HAP-1 (cell line): ENCODE measurements around the gene HTR1A.
A peak's percentile ranks its signal among the peaks of the same experiment; 100 is the strongest.

Source experiments
- DNase-seq, 2 experiments: peaks; one replicate each; pipeline ENCODE4 v3.0.0-alpha.2; 2016 to 2020; ENCODE audit warnings: low spot score in 2 of 2
- H3K27me3 ChIP-seq: fragments of 250-450 bp; sonication (Bioruptor Pico); 2 replicates; pipeline ENCODE4 v1.5.1; 2020; ENCODE audit warnings: low read depth, mild to moderate bottlenecking, moderate library complexity
- H3K36me3 ChIP-seq: fragments of 250-450 bp; sonication (Bioruptor Pico); replicated peaks from 2 replicates; pipeline ENCODE4 v1.5.1; 2020; ENCODE audit warnings: mild to moderate bottlenecking
- H3K4me1 ChIP-seq: fragments of 250-450 bp; sonication (Bioruptor Pico); 2 replicates; pipeline ENCODE4 v1.5.1; 2020; ENCODE audit warnings: mild to moderate bottlenecking
- H3K4me3 ChIP-seq: fragments of 250-450 bp; sonication (Bioruptor Pico); 2 replicates; pipeline ENCODE4 v1.5.1; 2020; ENCODE audit warnings: mild to moderate bottlenecking, moderate library complexity
- H3K9me3 ChIP-seq: fragments of 250-450 bp; sonication (Bioruptor Pico); 2 replicates; pipeline ENCODE4 v1.5.1; 2020; ENCODE audit warnings: mild to moderate bottlenecking, moderate library complexity
- in situ Hi-C: fragments of 300-500 bp; cut with MboI; formaldehyde crosslinking; loops from 3 replicates; pipeline ENCODE4 v1.14.3; 2020; ENCODE audit warnings: low sequenced_read_pairs, inconsistent platforms, mixed read lengths

The HTR1A gene

GRCh38 chr5:63962279-63962678 is at the start of gene HTR1A:
Gene HTR1A (minus strand): TSS chr5:63962445. CDS start chr5:63961719, 726 bp downstream.
- no peak within 1 kb of the TSS for H3K4me3 ChIP-seq
- DNase-seq, result no peak
- H3K9me3 ChIP-seq, result no peaks in the 10 kb centered on the region
- H3K4me1 ChIP-seq, result no peaks in the 10 kb centered on the region
- no peaks in the 10 kb centered on the region for H3K27me3 ChIP-seq
- H3K36me3 ChIP-seq, result no peaks in the 10 kb centered on the region
- in situ Hi-C loops, result no loop called here

GRCh38 chr5:64003966-64004365 is 41.7 kb upstream of the HTR1A start:
- Histone ChIP-seq H3K27me3 (no peaks in the 10 kb centered on the region), H3K36me3 (no peaks in the 10 kb centered on the region), H3K9me3 (no peaks in the 10 kb centered on the region), H3K4me3 (no peak overlapping the region), H3K4me1 (no peaks in the 10 kb centered on the region)
- in situ Hi-C loops, result no loop called here
- no peak for DNase-seq

GRCh38 chr5:64000096-64000495 is 37.9 kb upstream of the HTR1A start:
- Histone ChIP-seq H3K36me3 (no peaks in the 10 kb centered on the region), H3K4me1 (no peaks in the 10 kb centered on the region), H3K9me3 (no peaks in the 10 kb centered on the region), H3K4me3 (no peak overlapping the region), H3K27me3 (no peaks in the 10 kb centered on the region)
- in situ Hi-C loops, result no loop called here
- DNase-seq, result no peak

- H3K36me3 ChIP-seq, result no peaks in the 10 kb centered on the region
- no peak for DNase-seq
- H3K4me3 ChIP-seq, result no peak overlapping the region
- in situ Hi-C loops, result no loop called here
- H3K27me3 ChIP-seq, result no peaks in the 10 kb centered on the region
- H3K4me1 ChIP-seq, result no peaks in the 10 kb centered on the region
- no peaks in the 10 kb centered on the region for H3K9me3 ChIP-seq
Measured at GRCh38 chr5:63987053-63987452, 24.8 kb upstream of the HTR1A start.

GRCh38 chr5:63981864-63982263 is 19.6 kb upstream of the HTR1A start:
- Histone ChIP-seq H3K4me3 (no peak overlapping the region), H3K9me3 (no peaks in the 10 kb centered on the region), H3K4me1 (no peaks in the 10 kb centered on the region), H3K36me3 (no peaks in the 10 kb centered on the region), H3K27me3 (no peaks in the 10 kb centered on the region)
- in situ Hi-C loops, result no loop called here
- DNase-seq, result no peak

- DNase-seq, result no peak
- in situ Hi-C loops, result no loop called here
Measured at GRCh38 chr5:63963926-63964325, 1.7 kb upstream of the HTR1A start.

GRCh38 chr5:63963080-63963735 is 963 bp upstream of the HTR1A start:
- Histone ChIP-seq H3K27me3 (no peaks in the 10 kb centered on the region), H3K9me3 (no peaks in the 10 kb centered on the region), H3K4me1 (no peaks in the 10 kb centered on the region), H3K4me3 (no peak overlapping the region), H3K36me3 (no peaks in the 10 kb centered on the region)
- in situ Hi-C loops, result no loop called here
- peak; percentile 62 to 66 for DNase-seq

More at GRCh38 chr5:63963926-63964325, 1.7 kb upstream of the HTR1A start:
- Histone ChIP-seq H3K9me3 (no peaks in the 10 kb centered on the region), H3K36me3 (no peaks in the 10 kb centered on the region), H3K4me1 (no peaks in the 10 kb centered on the region), H3K4me3 (no peak overlapping the region), H3K27me3 (no peaks in the 10 kb centered on the region)

- no peaks in the 10 kb centered on the region for H3K9me3 ChIP-seq
- in situ Hi-C loops, result no loop called here
- no peak for DNase-seq
- no peak overlapping the region for H3K4me3 ChIP-seq
- H3K36me3 ChIP-seq, result no peaks in the 10 kb centered on the region
- H3K27me3 ChIP-seq, result no peaks in the 10 kb centered on the region
- no peaks in the 10 kb centered on the region for H3K4me1 ChIP-seq
Measured at GRCh38 chr5:63961598-63962161, 565 bp downstream of the HTR1A start.

- no peaks in the 10 kb centered on the region for H3K36me3 ChIP-seq
- H3K9me3 ChIP-seq, result no peaks in the 10 kb centered on the region
- H3K4me3 ChIP-seq, result no peak overlapping the region
- in situ Hi-C loops, result no loop called here
- no peaks in the 10 kb centered on the region for H3K4me1 ChIP-seq
- no peaks in the 10 kb centered on the region for H3K27me3 ChIP-seq
- DNase-seq, result no peak
Measured at GRCh38 chr5:63961125-63961597, 1.1 kb downstream of the HTR1A start.

GRCh38 chr5:63960646-63961045 is 1.6 kb downstream of the HTR1A start:
- Histone ChIP-seq H3K4me1 (no peaks in the 10 kb centered on the region), H3K4me3 (no peak overlapping the region), H3K36me3 (no peaks in the 10 kb centered on the region), H3K9me3 (no peaks in the 10 kb centered on the region), H3K27me3 (no peaks in the 10 kb centered on the region)
- in situ Hi-C loops, result no loop called here
- DNase-seq, result no peak

GRCh38 chr5:63959177-63959982 is 2.9 kb downstream of the HTR1A start:
- no peak for DNase-seq
- H3K9me3 ChIP-seq, result no peaks in the 10 kb centered on the region
- no peak overlapping the region for H3K4me3 ChIP-seq
- in situ Hi-C loops, result no loop called here
- H3K4me1 ChIP-seq, result no peaks in the 10 kb centered on the region
- no peaks in the 10 kb centered on the region for H3K36me3 ChIP-seq
- H3K27me3 ChIP-seq, result no peaks in the 10 kb centered on the region

GRCh38 chr5:63958654-63959053 is 3.6 kb downstream of the HTR1A start:
- H3K9me3 ChIP-seq, result no peaks in the 10 kb centered on the region
- in situ Hi-C loops, result no loop called here
- H3K36me3 ChIP-seq, result no peaks in the 10 kb centered on the region
- no peaks in the 10 kb centered on the region for H3K27me3 ChIP-seq
- H3K4me1 ChIP-seq, result no peaks in the 10 kb centered on the region
- DNase-seq, result no peak
- H3K4me3 ChIP-seq, result no peak overlapping the region

GRCh38 chr5:63957617-63958016 is 4.6 kb downstream of the HTR1A start:
- H3K9me3 ChIP-seq, result no peaks in the 10 kb centered on the region
- H3K4me1 ChIP-seq, result no peaks in the 10 kb centered on the region
- no peaks in the 10 kb centered on the region for H3K36me3 ChIP-seq
- no peaks in the 10 kb centered on the region for H3K27me3 ChIP-seq
- H3K4me3 ChIP-seq, result no peak overlapping the region
- no peak for DNase-seq
- in situ Hi-C loops, result no loop called here

- in situ Hi-C loops, result no loop called here
- DNase-seq, result no peak
- Histone ChIP-seq H3K9me3 (no peaks in the 10 kb centered on the region), H3K27me3 (no peaks in the 10 kb centered on the region), H3K4me1 (no peaks in the 10 kb centered on the region), H3K36me3 (no peaks in the 10 kb centered on the region), H3K4me3 (no peak overlapping the region)
Measured at GRCh38 chr5:63953217-63953616, 9.0 kb downstream of the HTR1A start.
